Subcutaneous adipose tissue (tissue), 4 donors: ENCODE data around the gene SLC25A29. TPM values are rescaled to one million over a fixed set of nuclear protein-coding genes. Genes with fewer than 3 reads are reported as not detected.

Source experiments
- total RNA-seq, 4 donors: library from RNA; depleted of rRNA; stranded (reverse); fragments of >200 nt; gene quantifications; one replicate each; pipeline ENCODE4 v1.1.0, GENCODE V29; 2016
- TF ChIP-seq, protein P1 (sequence below): fragments of 450-650 bp; IDR thresholded peaks from one replicate; pipeline ENCODE4 v1.5.1; 2016; ENCODE audit warnings: low read depth, mild to moderate bottlenecking, control low read depth, antibody characterized with exemption, moderate library complexity

SLC25A29 gene
- total RNA-seq, 4 donors from 2014 or later: 17.1 to 80.6 (median 42.5) TPM

DNA sequence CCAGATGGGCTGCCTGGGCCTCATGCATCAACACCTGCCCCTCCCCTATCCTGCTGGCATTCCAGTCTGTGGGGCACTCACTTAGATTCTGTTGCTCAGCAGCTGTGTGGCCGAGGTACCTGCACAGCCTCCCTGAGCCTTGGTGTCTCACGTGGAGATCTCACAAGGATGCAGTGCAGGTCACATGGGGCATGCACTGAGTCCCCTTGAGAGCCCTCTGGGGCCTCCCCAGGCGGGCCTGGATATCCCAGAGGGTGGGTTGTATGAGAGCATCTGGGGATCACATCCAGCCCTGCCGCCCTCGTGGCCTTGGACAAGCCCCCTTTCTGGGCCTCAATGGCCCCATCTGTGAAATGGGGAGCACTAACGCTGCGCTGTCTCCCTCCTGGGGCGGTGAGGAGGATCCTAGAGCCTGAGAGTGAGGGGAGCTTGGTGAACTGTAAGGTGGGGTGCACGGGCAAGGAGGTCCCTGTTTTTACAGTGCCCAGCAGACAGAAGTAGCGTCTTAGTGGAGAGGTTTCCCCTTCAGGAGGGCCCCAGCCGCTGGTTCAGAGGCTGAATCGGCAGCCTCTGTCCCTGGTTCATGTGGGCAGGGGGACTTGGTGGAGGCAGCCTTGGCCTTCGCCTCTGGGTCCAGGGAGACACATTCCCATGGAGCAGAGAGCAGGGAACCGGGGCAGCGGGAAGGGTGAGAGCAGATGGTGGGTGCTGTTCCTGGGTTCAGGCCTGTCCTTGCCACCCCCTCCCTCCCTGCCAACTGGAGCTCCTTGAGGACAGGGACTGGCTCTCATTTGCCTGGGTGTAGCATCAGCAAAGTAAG is 16.1 kb upstream of the SLC25A29 start:
- TF ChIP-seq, protein P1, sequence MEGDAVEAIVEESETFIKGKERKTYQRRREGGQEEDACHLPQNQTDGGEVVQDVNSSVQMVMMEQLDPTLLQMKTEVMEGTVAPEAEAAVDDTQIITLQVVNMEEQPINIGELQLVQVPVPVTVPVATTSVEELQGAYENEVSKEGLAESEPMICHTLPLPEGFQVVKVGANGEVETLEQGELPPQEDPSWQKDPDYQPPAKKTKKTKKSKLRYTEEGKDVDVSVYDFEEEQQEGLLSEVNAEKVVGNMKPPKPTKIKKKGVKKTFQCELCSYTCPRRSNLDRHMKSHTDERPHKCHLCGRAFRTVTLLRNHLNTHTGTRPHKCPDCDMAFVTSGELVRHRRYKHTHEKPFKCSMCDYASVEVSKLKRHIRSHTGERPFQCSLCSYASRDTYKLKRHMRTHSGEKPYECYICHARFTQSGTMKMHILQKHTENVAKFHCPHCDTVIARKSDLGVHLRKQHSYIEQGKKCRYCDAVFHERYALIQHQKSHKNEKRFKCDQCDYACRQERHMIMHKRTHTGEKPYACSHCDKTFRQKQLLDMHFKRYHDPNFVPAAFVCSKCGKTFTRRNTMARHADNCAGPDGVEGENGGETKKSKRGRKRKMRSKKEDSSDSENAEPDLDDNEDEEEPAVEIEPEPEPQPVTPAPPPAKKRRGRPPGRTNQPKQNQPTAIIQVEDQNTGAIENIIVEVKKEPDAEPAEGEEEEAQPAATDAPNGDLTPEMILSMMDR: no peak

DNA sequence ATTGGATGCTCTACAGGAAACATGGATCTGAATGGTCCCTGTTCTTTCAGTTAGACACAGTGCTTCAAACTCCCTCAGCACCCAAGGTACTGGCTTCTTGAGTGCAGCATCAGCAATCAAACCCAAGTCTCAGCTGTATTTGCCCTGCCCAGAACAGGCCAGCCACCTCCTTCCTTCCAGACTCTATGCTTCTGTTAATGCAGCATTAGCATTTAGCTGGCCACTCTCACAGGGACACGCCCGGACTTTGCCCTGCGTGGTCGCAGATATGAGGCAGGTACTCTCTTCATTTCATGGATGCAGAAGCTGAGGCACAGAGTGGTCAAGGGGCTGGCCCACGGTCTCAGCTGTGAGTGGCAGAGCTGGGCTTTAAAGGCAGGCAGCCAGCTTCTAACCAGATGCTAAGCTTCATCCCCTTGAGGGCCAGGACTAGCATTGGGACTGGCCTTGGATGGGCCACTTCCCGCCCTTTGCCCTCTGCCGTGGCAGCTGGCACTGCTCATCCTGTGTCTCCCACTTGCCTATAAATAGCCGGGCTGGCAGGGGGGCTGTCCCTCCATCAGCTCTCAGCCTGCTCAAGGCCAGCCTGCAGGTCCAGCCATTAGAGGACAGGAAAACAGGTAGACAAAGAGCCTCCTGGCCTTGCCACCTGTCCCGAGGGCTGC is 15.4 kb upstream of the SLC25A29 start:
- TF ChIP-seq, protein P1: no peak

DNA sequence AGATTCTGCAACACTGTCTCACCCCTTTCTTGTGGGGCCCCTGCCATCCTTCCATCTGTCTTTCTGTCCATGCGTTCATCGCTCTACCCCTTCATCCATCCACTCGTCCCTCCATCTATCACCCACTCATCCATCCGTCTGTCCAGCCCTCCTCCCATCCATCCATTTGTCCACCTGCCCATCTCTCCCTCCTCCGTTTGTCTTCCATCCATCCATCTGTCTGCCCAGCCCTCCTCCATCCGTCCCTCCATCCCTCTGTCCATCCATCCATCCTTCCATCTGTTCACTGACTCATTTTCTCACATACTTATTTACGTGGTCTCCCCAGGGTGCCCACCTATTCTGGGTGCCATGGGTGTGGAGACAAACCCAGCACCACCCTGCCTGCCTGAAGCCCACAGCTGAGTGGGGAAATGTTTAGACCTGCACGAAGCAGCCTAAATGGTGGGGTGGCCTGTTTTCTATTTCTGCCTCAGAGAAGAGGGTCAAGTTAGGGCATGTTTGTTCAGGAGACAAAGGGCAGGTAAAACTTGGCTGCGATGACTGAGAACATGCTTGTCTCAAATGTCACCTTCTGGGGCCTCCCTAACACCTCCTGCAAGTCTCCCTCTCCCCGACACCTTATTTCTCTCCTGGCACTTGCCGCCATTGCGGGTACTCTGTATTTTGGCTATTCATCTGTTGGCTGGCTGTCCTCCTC is 14.1 kb upstream of the SLC25A29 start:
- TF ChIP-seq, protein P1: no peak

DNA sequence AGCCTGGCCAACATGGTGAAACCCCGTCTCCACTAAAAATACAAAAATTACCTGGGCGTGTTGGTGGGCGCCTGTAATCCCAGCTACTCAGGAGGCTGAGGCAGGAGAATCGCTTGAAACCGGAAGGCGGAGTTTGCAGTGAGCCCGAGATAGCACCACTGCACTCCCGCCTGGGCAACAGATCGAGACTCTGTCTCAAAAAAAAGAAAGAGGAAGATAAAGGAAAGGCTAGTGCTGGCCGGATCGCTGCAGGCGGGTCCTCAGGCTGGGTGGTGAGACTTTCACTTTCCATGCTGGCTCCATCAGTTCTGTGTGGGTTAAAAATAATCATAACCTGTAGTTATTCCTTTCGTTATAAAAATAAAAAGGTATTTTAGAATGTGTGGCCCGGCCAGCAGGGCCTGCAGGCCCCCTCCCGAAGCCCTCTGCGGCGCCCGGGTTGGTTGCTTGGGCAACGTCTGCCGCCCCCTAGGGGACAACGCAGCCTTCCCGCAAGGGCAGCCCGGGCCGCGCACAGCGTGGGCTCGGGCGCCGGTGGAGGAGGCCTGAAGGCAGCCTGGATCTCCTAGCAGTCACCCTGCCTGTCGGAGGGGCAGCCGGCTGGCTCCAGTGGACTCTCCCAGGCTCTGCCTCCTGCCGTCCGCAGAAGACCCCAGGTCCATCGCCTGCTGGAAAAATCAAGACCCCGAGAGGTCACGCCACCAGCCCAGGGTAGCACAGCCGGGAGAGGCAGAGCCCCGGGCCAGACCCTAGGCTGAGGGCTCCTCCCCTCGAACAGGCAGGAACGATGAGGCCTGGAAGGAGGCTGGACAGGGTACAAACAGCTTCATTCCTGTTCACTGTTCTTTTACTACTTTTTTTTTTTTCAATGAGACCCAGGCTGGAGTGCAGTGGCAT is 11.9 kb upstream of the SLC25A29 start:
- TF ChIP-seq, protein P1: no peak

DNA sequence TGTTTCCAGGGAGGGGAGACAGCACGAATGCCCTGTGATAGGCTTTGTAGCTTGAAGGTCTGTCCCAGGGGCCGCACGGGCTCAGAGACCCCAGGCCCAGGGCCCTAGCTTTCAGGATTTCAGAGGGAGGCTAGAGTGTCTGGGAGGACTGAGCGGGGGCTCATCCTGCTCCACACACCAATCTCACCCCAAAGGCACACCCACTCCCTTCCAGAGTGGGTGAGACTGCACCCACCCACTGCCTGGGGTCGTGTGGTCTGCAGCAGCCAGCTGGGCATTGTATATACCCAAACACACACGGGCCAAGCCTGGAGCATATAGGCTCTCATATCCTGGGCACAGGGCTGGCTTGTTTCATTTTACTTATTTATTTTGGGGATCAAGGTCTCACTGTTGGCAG is 11.1 kb upstream of the SLC25A29 start:
- TF ChIP-seq, protein P1: no peak

DNA sequence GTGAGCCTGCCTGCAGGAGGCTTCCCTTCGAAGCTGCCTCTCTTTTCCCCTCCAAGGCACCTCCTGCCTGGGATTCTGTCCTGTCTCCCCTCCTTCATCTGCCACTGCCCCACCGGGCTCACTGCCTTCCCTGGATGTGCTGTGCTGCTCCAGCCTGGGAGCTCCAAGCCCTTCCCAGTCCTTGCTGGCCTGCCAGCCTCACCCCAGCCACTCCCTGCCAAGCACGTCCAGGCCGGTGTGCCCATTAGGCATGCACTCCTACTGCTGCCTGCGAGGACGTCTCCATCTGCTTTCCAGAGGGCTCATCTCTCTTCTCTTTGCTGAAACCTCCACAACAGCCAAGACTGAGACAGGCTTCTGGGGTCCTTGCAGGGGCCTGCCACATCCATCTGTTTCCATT is 8.5 kb upstream of the SLC25A29 start:
- TF ChIP-seq, protein P1: no peak
